Sigmoid colon (tissue), 3 donors: ENCODE results near the gene IL12RB1.

Experiments used
- CTCF ChIP-seq, 4 experiments: fragments of 450-650 bp in 3 of 4; fragments of 200-600 bp in 1 of 4; IDR thresholded peaks; one replicate each; pipeline ENCODE4 v1.5.1; 2016 to 2019; ENCODE audit warnings: antibody characterized with exemption in 4 of 4, mild to moderate bottlenecking in 3 of 4, moderate library complexity in 2 of 4
- POLR2A ChIP-seq, 2 donors: fragments of 450-650 bp; IDR thresholded peaks; one replicate each; pipeline ENCODE4 v1.6.1; 2016; ENCODE audit warnings: antibody characterized with exemption in 2 of 2, mild to moderate bottlenecking in 2 of 2, moderate library complexity in 2 of 2

DNA sequence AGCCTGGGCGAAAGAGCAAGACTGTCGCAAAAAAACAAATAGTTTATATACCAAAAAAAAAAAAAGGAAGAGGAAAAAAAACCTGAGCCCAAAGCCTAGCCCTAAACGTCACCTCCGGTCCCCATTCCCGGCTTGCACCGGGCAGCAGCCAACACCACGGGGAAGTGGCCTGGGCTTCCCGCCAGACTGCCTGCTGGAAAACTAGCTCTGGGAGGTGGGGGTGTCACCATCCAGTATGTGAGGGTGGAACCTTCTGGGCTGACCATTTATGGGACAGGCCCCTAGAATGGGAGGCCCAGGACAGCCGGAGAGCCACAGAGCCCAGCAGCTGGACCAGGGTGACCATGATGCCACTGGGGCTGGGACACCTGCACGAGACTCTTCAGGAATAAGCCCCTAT lies 37.3 kb downstream of the IL12RB1 start:
- TF ChIP-seq CTCF (IDR thresholded peaks at IDR 0.05) (no peak), POLR2A (IDR thresholded peaks at IDR 0.05) (no peak)
